ENCODE results near the gene ADAM8.
"Not testable (repeated sequence)": the region's sequence is repeated elsewhere in the genome, so short reads cannot be mapped to it uniquely, and the experiment has no call there.

Gene ADAM8

DNA sequence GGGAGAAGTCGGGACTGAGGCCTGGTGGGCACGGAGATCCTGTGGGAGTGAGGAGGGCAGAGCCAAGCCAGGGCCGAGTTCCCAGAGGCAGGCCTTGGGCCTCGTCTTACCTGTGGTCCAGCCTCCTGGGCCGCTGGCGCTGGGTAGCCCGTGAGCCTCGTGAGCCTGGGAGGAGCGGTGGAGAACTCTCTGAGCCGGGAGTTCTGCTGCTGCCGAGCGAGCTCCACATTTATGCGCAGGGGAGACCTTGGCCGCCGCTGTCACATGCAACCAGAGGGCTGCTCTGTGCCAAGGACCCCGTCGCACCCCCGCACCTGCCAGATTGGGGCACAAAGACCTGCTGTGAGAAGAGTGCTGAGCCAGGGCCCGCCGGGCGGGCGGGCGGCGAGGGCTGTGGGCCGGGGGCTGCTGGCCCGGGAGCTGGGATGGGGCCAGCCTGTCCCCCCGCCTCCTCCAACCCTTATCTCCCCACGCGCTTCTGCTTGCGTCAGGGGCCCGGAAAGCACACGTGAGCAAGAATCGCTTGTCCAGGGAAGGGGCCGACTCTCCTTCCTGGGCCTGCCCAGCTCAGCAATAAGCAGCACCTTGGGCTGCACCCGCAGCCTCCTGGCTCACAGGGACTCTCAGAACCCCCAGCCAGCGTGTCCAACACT is 28.9 kb downstream of the ADAM8 start:
- DNase-seq = no peak

GRCh38 chr10:133246236-133246626 is 30.4 kb downstream of the ADAM8 start:
- no peak for DNase-seq

- DNase-seq = no peak
Observed at GRCh38 chr10:133245439-133246235, 31.0 kb downstream of the ADAM8 start.

DNA sequence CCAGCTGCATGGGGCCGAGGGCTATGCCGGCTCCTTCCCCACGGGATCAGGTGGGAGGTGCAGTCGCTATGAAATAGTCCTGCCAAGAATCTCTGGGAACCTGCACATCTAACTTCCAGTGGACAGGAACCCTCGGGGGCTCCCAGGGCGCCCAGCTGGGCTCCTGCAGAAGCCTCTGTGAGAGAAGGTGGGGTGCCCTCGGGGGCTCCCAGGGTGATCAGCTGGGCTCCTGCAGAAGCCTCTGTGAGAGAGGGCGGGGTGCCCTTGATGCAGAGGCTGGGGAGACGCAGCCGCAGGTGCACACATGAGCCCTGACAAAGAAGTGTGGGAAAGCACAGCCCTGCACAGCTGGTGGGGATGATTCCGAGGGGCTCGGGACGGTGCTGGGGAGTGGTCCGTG is 33.1 kb downstream of the ADAM8 start:
- no peak for DNase-seq

GRCh38 chr10:133242611-133243356 is 33.9 kb downstream of the ADAM8 start:
- no peak for DNase-seq

DNA sequence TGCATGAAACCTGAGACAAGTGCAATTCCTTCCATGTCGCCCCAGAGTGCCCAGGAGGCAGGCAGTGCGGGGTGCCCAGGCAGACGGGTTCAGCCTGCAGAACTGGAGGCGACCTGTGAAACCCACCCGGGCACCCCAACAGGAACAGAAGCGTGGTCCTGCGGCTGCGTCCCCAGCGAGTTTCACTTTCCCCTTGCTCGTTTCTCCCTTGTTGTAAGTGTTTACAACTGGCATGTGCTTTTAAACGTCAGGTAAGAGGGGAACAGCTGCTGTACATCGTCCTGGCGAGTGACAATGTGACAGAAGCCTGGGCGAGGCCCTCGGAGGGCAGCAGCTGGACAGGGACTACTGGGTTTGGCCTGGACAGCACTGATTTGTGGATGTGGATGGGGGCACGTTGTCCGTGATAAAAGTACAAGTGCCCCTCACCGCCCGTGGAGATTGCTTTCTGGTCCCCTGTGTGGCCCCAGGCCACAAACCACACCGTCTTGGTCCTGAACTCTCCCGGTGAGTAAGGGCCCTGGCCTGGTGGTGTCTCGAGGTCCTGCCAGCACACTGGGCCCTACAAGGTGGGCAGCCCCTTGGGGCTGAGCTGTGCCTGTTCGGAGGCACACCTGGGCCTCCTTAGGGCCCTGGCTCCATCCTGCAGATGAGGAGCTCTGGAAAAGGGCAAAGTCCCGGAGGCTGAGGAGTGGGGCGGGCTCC is 35.0 kb downstream of the ADAM8 start:
- no peak for DNase-seq

DNA sequence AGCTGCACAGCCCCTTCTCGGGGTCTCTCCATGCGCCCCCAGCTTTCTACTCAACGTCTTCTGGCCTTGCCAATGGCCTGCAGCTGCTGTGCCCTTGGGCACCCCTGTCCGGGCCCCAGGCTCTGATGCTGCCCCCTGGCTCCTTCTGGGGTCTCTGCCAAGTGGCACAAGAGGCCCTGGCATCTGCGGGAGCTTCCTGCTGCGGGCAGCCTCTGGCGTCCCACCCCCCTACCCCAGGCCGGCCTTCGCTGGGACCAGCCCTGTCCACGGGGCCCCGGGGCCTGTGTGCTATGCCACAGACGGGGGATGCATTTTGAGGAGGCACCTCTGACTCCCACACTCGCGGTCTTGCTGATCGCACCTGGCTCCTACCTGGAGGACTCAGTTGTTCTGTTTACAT is 36.7 kb downstream of the ADAM8 start:
- DNase-seq = no peak

- no peak for DNase-seq
Observed at GRCh38 chr10:133238466-133238804, 38.2 kb downstream of the ADAM8 start.

GRCh38 chr10:133237588-133238465 is 38.8 kb downstream of the ADAM8 start, which contains the start of gene VENTX:
VENTX (plus strand) TSS chr10:133237855; CDS start chr10:133237915, 60 bp downstream.
- no peak for DNase-seq

- no peak for DNase-seq
Observed at GRCh38 chr10:133237241-133237587, 39.5 kb downstream of the ADAM8 start.

GRCh38 chr10:133236401-133237240 is 40.0 kb downstream of the ADAM8 start:
- no peak for DNase-seq

DNA sequence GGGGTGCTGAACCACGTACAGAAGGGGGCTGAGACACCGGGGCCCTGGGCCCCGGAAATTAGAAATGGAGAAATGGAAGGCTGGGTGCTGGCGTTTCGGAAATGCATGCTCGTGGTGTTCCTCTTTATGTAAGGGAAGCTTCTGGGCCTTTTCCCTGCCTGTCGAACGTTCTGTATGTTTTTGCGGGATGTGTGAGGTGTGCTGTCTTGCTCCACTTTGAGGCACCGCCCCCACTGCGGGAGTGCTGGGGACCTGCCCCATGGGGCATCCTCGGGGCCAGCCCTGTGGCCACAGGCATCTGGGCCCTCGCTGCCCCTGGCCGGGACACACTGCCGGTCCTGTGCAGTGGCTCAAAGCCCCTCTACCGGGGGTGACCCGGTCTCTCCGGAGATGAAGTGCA is 40.7 kb downstream of the ADAM8 start:
- DNase-seq = no peak

DNA sequence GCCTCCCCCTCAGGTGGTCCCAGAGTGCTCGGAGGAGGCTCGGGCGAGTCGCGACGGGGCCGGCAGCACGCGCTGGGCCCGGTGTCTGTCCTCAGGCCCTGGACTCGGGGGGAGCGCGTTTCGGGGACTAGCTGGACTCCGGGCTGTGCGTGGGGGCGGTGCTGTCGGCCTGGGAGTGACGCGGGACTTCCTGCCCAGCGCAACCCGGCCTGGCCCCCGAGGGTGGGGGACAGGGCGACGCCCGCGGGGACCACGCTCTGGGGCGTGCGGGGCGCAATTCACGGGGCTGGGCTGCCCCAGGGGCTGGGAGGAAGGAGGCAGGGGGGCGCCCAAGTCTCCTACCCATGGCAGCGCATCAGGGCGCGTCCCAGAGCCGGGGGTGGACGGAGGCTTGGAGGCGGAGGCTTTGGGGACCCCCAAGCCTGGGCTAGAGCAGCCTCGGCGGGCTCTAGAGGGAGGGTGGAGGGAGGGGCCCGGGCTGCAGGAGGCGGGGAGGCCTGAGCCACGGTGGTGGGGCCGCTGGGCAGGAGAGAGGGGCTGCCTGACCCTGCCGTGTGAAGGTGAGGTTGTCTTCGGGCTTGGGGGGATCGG is 41.3 kb downstream of the ADAM8 start:
- DNase-seq = no peak

DNA sequence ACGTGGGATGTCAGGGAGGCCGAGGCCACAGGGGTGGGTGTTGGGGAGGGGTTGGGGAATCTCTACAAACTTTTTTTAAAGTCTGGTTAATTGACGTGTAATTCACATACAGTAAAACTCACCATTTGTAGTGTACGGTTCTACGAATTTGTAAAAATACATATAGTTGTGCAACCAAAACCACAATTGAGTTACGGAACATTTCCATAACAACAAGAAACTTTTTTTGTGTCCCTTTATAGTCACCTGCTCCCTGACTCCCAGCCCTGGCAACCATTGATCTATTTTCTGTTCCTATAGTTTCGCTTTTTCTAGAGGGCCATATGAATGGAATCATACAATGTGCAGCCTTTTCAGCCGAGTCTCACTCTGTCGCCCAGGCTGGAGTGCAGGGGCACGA is 41.9 kb downstream of the ADAM8 start:
- DNase-seq = not testable (repeated sequence)

- DNase-seq = no peak
Observed at GRCh38 chr10:133231946-133232574, 44.6 kb downstream of the ADAM8 start.

GRCh38 chr10:133231244-133231945 is 45.3 kb downstream of the ADAM8 start:
- no peak for DNase-seq

DNA sequence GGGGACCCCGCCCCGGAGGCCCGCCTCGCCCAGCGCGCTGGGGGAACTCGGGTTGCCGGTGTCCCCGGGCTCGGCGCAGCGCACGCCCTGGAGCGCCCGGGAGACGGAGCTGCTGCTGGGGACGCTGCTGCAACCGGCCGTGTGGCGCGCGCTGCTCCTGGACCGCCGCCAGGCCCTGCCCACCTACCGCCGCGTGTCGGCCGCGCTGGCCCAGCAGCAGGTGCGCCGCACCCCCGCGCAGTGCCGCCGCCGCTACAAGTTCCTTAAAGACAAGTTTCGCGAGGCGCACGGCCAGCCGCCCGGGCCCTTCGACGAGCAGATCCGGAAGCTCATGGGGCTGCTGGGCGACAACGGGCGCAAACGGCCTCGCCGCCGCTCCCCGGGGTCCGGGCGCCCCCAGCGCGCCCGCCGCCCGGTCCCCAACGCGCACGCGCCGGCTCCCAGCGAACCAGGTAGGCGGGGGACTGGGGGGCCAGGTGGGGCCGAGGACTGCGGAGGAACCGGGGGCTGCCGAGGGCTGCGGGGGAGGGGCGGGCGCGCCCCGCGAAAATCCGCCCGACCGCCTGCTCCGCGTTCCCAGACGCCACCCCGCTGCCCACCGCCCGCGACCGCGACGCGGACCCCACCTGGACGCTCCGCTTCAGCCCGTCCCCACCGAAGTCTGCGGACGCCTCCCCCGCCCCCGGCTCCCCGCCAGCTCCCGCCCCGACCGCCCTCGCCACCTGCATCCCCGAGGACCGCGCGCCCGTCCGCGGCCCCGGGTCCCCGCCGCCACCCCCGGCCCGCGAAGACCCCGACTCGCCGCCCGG is 46.1 kb downstream of the ADAM8 start:
- DNase-seq = no peak

DNA sequence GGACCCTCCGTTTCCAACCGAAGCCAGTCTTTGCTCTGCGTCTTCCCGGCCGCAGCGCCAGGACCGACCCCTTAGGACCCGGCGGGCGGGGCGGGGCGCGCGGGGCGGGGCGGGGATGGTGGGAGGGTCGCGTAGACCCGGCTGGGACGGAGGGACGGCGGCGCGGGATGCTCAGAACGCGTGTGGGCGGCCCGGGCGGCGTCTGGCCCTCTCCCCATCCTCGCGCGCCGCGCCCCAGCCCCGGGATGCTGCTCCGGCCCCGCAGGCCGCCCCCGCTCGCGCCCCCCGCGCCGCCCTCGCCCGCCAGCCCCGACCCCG is 46.7 kb downstream of the ADAM8 start, which contains the start of gene UTF1:
TSS of gene UTF1 (plus strand) at position 174 of the 318 bp plus-strand sequence. CDS start at position 246, 72 bp downstream.
- no peak for DNase-seq
